Endothelial cell of umbilical vein (primary cell): Measurements from ENCODE around the gene ACER1. TPM values are rescaled to one million over a fixed set of nuclear protein-coding genes. Genes with fewer than 3 reads are reported as not detected.
A peak's percentile ranks its signal among the peaks of the same experiment; 100 is the strongest.

Source experiments
- BruUV-seq: library from RNA; stranded (reverse); fragments of 400-500 nt; replicated peaks from 2 replicates; lab custom pipeline; 2021; lab: Mats Ljungman, UMichigan
- CTCF ChIA-PET: fragments of 300-600, 350-600 bp; sonication (Branson Sonifier 250); formaldehyde crosslinking; loops from one replicate; lab custom pipeline; 2021; ENCODE audit warnings: antibody characterized with exemption, inconsistent platforms; lab: Charles Lee
- POLR2A ChIA-PET: fragments of 300-600, 350-600 bp; sonication (Branson Sonifier 250); formaldehyde crosslinking; loops from one replicate; lab custom pipeline; 2021; ENCODE audit warnings: antibody characterized with exemption, inconsistent platforms; lab: Charles Lee
- DNase-seq: peaks from one replicate; pipeline ENCODE4 v3.0.0-alpha.2; 2011; ENCODE audit warnings: low read depth, low spot score
- FAIRE-seq: peaks from 2 replicates; lab custom pipeline; 2011; peaks lifted over from hg19 to GRCh38; lab: Jason Lieb, UNC
- H2AFZ ChIP-seq: 2 replicates; pipeline ENCODE4 v1.6.0; 2012; ENCODE audit warnings: low read depth, low read length, control low read depth, inconsistent platforms
- H3K27ac ChIP-seq: 2 replicates; pipeline ENCODE4 v1.5.1; 2011; ENCODE audit warnings: low read depth, mild to moderate bottlenecking, control low read depth, low read length, moderate library complexity; ENCODE audit not compliant: insufficient read depth
- H3K27me3 ChIP-seq, 2 experiments: 2 replicates each; pipeline versions ENCODE4 v1.6.0 to v1.6.1; 2011; ENCODE audit warnings: low read length in 2 of 2, mixed read lengths in 1 of 2; ENCODE audit not compliant: control insufficient read depth in 2 of 2, insufficient read depth in 2 of 2
- H3K36me3 ChIP-seq, 2 experiments: 2 replicates in 1 of 2; 3 replicates in 1 of 2; pipeline ENCODE4 v1.5.1; 2011; ENCODE audit warnings: low read length in 2 of 2, mild to moderate bottlenecking in 1 of 2, moderate library complexity in 1 of 2; ENCODE audit not compliant: control insufficient read depth in 2 of 2, insufficient read depth in 2 of 2; ENCODE audit errors: extremely low read depth in 1 of 2
- H3K4me1 ChIP-seq: 3 replicates; pipeline ENCODE4 v1.5.1; 2011; ENCODE audit warnings: mild to moderate bottlenecking, low read length; ENCODE audit not compliant: control insufficient read depth, insufficient read depth; ENCODE audit errors: extremely low read depth
- H3K4me2 ChIP-seq: 2 replicates; pipeline ENCODE4 v1.6.1; 2011; ENCODE audit warnings: low read length, control low read depth, mixed read lengths; ENCODE audit not compliant: insufficient read depth
- H3K4me3 ChIP-seq, 3 experiments: fragments of 200-600 bp in 1 of 3; sonication (generic), shearing (Covaris generic) in 1 of 3; replicated peaks in 1 of 3; 2 replicates each; pipeline ENCODE4 v1.5.1; 2011 to 2016; ENCODE audit warnings: control low read depth in 3 of 3, low read length in 3 of 3, mild to moderate bottlenecking in 2 of 3, inconsistent platforms in 1 of 3, low read depth in 1 of 3, moderate library complexity in 1 of 3; ENCODE audit not compliant: insufficient read depth in 1 of 3
- H3K79me2 ChIP-seq: 2 replicates; pipeline ENCODE4 v1.6.0; 2012; ENCODE audit warnings: low read length, inconsistent platforms; ENCODE audit not compliant: control insufficient read depth, insufficient read depth
- H3K9ac ChIP-seq: replicated peaks from 2 replicates; pipeline ENCODE3; 2011; ENCODE audit warnings: low read length, control low read depth; ENCODE audit not compliant: insufficient read depth; ENCODE audit errors: extremely low read depth
- H3K9me1 ChIP-seq: replicated peaks from 3 replicates; pipeline ENCODE4 v1.6.0; 2011; ENCODE audit warnings: mild to moderate bottlenecking, low read length; ENCODE audit not compliant: control insufficient read depth, insufficient read depth; ENCODE audit errors: extremely low read depth
- H3K9me3 ChIP-seq: replicated peaks from 2 replicates; pipeline ENCODE4 v1.5.1; 2012; ENCODE audit warnings: low read length, inconsistent platforms; ENCODE audit not compliant: control insufficient read depth, insufficient read depth
- H4K20me1 ChIP-seq: replicated peaks from 2 replicates; pipeline ENCODE3; 2011; ENCODE audit warnings: mild to moderate bottlenecking, low read length; ENCODE audit not compliant: control insufficient read depth, insufficient read depth; ENCODE audit errors: extremely low read depth
- GATA2 ChIP-seq: IDR thresholded peaks from 2 replicates; pipeline ENCODE4 v1.7.0; 2011; ENCODE audit warnings: low read depth, mild to moderate bottlenecking, moderate library complexity, mixed read lengths, low read length; ENCODE audit not compliant: insufficient read length, insufficient read depth
- JUN ChIP-seq: IDR thresholded peaks from 2 replicates; pipeline ENCODE4 v1.6.1; 2011; ENCODE audit warnings: borderline replicate concordance, low read depth; ENCODE audit not compliant: insufficient read length, insufficient read depth
- MAX ChIP-seq: IDR thresholded peaks from 2 replicates; pipeline ENCODE4 v1.6.1; 2011; ENCODE audit not compliant: insufficient read depth, insufficient read length
- dilution Hi-C: fragments of 300-500 bp; cut with MboI; formaldehyde crosslinking; loops from one replicate; pipeline ENCODE4 v1.15.0; 2019; ENCODE audit warnings: low sequenced_read_pairs; ENCODE audit not compliant: extremely low pct_ligation_motif_present
- intact Hi-C: fragments of 100-400 bp; cut with micrococcal nuclease; formaldehyde crosslinking; loops from one replicate; pipeline ENCODE4 v1.10.0; 2022
- polyA plus RNA-seq, 4 experiments: library from polyadenylated mRNA; depleted of rRNA in 3 of 4; stranded (reverse) in 3 of 4; unstranded in 1 of 4; fragments of >200 nt; gene quantifications; 2 replicates each; pipeline versions ENCODE4 v1.2.1 to v1.2.3, GENCODE V29; 2011 to 2012; ENCODE audit warnings: missing spikeins in 1 of 4
- total RNA-seq: library from RNA; stranded (reverse); gene quantifications from 2 replicates; pipeline ENCODE4 v1.2.3, GENCODE V29; 2021

ACER1 gene
- total and polyA plus RNA-seq, 2 donors (not counting 3 experiments of a cell fraction or from before 2014, with no cell fraction given) = 0.04 TPM; not detected in 1

GRCh38 chr19:6373813-6374108, 40.3 kb upstream of the ACER1 start:
- Histone ChIP-seq H3K79me2 (no peaks in the 10 kb centered on the region), H3K9me3 (no peaks in the 10 kb centered on the region), H2AFZ (peak overlapping the region; percentile 61), H3K9ac (no peak overlapping the region), H3K9me1 (no peaks in the 10 kb centered on the region), H3K4me3 (peak overlapping the region in 1 of 3 experiments; percentile 46), H3K4me2 (no peak overlapping the region), H3K36me3 (peaks cover 0 to under 1% of the 10 kb centered on the region in 2 experiments), H4K20me1 (no peaks in the 10 kb centered on the region), H3K27ac (no peak overlapping the region), H3K4me1 (peaks cover 2% of the 10 kb centered on the region), H3K27me3 (no peaks in the 10 kb centered on the region)
- ChIA-PET POLR2A (interaction anchor here (1.9 kb wide), 1 partner anchor 51 kb away, joined by 6 read pairs; the partner anchor contains the start of gene KHSRP), CTCF (interaction anchor here (1.2 kb wide), 1 partner anchor 174 kb away, joined by 3 read pairs; no protein-coding TSS in a partner anchor)
- TF ChIP-seq GATA2 (no peak), JUN (no peak)
- DNase-seq (no peak), FAIRE-seq (no peak)
- no TSS peak for BruUV-seq
- intact Hi-C loops = loop anchor here (1.0 to 5.0 kb wide), 5 partner anchors 12 to 364 kb away; partner anchors contain the start of genes CLPP, GPR108, GTF2F1 and TRIP10
- dilution Hi-C loops = no loop called here

- FAIRE-seq = no peak
- H3K4me2 ChIP-seq = peak overlapping the region; percentile 40
- H3K27me3 ChIP-seq = no peaks in the 10 kb centered on the region
- dilution Hi-C loops (no loop called here), intact Hi-C loops (loop anchor here (1.0 to 5.0 kb wide), 5 partner anchors 12 to 364 kb away; partner anchors contain the start of genes CLPP, GPR108, GTF2F1 and TRIP10)
- peaks cover 0 to 4% of the 10 kb centered on the region in 2 experiments for H3K36me3 ChIP-seq
- ChIA-PET POLR2A (interaction anchor here (0.6 to 1.9 kb wide), 3 partner anchors 11 to 283 kb away, joined by 4 to 16 read pairs (median 6); partner anchors contain the start of genes CLPP and KHSRP), CTCF (interaction anchor here (1.0 to 1.3 kb wide), 6 partner anchors 12 to 173 kb away, joined by 3 to 8 read pairs (median 3); partner anchors contain the start of genes CLPP and KHSRP)
- H3K79me2 ChIP-seq = no peaks in the 10 kb centered on the region
- peak overlapping the region; percentile 84 for H3K27ac ChIP-seq
- no peaks in the 10 kb centered on the region for H3K9me3 ChIP-seq
- peaks cover 2% of the 10 kb centered on the region for H3K4me1 ChIP-seq
- peak overlapping the region; percentile 55 to 82 (median 73) for H3K4me3 ChIP-seq
- BruUV-seq = no TSS peak
- peak overlapping the region; percentile 96 for H2AFZ ChIP-seq
- DNase-seq = peak; percentile 98
- no peaks in the 10 kb centered on the region for H4K20me1 ChIP-seq
- H3K9ac ChIP-seq = peak overlapping the region; percentile 88
- H3K9me1 ChIP-seq = no peaks in the 10 kb centered on the region
- no peak for TF ChIP-seq GATA2
- TF ChIP-seq MAX = peak; percentile 56
These were observed 39.8 kb upstream of the ACER1 start for GRCh38 chr19:6373096-6373812.
